HG03571 (cell line): Measurements from ENCODE around the gene SYCP2L.
"Not testable (repeated sequence)": the region's sequence is repeated elsewhere in the genome, so short reads cannot be mapped to it uniquely, and the experiment has no call there.

ENCODE experiments used
- ATAC-seq: cut with Tn5 transposase; IDR thresholded peaks from one replicate; pipeline ENCODE4 v1.9.1; 2021; ENCODE audit not compliant: unreplicated experiment

SYCP2L gene

DNA sequence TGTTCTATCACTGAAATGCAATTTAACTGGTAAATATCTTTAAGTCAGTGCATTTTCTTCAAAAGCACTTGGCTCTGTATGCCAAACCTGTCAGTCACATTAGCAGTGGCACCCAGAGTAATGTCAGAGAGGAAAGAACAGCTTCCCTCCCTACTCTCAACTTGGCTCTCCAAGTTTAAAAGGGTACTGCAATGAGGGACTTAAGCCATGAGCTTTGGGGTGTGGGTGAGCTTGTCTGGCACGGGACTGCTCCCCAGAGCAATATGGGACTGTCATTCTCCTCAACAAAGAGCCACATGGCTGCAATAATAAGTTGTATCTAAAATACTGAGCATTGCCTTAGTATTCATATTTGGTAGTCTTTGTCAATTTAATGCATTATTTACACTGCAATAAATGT lies 9.0 kb upstream of the SYCP2L start:
- no peak for ATAC-seq

DNA sequence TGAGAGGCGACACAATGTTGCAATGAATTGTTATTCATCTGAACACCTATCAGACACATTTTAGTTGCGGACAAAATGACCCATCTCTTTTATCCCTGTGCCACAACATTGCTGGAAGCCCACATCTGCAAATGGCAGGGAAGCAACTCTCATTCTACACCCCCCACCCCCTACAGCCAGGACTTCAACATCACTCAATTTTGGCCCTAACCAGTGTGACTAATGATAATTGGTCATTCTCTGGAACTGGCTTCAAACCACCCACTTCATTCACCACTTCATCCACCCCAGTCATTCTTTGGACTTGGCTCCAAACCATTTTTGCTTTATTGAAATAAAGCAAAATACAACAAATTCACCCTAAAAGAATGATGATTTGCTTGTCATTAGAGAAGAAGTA lies 6.5 kb upstream of the SYCP2L start:
- ATAC-seq = no peak

DNA sequence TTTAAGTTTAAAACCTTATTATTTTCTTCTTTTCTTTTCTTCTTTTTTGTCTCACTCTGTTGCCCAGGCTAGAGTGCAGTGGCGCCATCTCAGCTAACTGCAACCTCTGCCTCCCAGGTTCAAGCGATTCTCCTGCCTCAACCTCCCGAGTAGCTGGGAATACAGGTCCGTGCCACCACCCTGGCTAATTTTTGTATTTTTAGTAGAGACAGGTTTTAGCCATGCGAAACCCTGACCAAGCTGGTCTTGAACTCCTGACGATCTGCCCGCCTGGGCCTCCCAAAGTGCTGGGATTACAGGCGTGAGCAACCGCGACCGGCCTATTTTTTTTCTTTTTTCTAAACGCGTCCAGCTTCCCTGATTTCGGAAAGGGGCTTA lies 4.6 kb upstream of the SYCP2L start:
- ATAC-seq = not testable (repeated sequence)

DNA sequence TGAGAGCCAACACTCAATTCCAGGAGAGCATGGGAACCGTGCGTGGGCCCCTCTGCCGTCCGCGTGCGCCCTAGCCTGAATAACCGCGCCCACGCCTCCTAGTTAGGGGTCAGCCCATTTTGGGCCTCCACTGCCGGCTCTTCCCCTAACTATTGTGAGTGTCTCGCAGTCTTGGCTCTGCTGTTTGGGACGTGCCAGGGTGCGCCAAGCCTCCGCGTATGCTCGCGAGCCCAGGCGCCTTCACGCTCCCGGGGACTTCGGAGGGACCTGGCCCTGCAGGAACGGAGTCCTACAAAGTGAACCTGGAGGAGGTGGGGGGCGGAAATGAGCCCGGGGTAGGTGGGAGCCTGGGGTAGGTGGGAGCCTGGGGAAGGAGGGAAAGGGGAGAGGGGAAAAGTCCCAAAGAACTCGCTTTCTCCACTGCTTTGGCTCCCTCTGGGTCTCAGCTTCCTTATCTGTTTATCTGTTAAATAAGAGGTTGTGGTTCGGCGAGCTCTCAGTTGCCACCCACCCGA lies 4.1 kb upstream of the SYCP2L start:
- ATAC-seq = no peak

DNA sequence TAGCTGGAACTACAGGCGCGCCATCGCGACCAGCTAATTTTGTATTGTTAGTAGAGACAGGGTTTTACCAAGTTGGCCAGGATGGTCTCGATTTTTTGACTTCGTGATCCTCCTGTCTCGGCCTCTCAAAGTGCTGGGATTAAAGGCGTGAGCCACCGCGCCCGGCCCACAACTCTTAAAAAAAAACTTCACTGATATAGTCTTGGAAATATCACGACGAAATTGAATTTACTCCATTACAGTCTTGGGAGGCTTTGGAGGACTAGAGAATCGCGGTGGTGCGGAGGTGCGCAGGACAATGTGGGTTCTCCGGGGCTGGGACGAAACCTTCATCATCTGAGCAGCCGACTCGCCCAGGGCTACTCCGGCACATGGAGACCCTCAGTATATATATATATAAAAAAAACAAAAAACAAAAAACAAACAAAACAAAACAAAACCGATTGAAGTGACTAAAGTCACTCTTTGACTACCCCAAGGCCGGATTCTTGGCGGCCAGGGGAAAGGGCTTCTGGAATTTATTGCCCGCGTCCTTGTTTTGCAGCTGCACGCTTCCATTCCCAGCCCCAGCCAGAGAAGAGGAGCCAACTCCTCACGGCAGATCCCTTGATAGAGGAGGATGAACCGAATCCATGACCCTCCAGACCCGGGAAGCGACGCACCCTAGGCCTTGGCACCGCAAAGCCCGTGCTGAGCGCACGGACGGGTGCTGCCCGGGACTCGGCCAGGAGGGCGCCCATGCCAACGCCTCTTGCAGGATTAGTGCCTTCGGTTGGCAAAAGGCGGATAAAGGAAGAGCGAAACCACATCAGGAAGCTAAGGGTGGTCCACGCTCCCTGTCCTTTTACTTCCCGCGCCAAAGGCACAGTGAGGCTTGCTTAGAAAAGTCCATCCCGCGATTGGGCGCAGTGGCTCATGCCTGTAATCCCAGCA lies 3.3 kb upstream of the SYCP2L start:
- no peak for ATAC-seq

DNA sequence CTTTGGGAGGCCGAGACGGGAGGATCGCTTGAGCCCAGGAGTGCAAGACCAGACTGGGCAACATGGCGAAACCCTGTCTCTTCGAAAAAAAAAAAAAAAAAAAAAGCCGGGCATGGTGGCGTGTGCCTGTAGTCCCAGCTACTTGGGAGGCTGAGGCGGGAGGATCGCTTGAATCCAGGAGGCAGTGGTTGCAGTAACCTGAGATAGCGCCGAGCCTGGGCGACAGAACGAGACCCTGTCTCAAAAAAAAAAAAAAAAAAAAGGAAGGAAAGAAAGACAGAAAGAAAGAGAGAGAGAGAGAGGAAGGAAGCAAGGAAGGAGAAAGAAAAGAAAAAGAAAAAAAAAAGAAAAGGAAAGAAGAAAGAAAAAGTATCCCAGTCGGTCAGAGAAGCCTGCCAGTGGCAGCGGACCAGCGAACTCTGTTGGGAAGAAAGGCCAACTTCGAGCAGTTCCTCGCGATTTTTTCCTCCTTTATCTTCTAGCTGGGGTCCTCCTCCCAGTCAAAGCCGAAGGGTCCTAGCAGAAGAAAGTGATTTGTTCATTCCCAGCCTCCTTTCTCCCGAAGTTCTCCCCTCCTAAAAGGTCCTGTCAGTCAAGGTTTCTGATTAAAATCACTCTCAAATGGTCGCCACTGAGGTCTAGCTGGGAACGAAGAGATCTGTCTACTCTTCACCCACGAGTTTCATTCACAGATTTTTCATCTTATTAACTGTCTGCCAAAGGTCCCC lies 2.4 kb upstream of the SYCP2L start:
- ATAC-seq = no peak

DNA sequence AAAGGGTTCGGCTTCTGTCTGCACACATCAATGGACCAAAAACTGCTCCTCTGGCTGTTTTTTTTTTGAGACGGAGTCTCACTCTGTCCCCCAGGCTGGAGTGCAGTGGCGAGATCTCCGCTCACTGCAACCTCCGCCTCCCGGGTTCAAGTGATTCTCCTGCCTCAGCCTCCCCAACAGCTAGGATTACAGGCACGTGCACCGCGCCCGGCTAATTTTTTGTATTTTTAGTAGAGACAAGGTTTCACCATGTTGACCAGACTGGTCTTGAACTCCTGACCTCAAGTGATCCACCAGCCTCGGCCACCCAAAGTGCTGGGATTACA lies 524 bp upstream of the SYCP2L start:
- not testable (repeated sequence) for ATAC-seq

DNA sequence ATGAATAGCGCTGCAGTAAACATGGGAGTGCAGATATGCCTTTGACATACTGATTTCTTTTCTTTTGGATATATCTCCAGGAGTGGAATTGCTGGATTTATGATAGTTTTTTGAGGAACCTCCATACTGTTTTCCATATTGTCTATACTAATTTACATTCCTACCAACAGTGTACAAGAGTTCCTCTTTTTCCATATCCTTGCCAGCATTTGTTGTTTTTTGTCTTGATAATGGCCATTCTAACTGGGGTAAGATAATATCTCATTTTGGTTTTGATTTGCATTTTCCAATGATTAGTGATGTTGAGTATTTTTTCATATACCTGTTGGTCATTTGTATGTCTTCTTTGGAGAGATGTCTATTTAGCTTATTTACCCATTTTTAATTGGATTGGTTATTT lies 3.3 kb downstream of the SYCP2L start:
- no peak for ATAC-seq

DNA sequence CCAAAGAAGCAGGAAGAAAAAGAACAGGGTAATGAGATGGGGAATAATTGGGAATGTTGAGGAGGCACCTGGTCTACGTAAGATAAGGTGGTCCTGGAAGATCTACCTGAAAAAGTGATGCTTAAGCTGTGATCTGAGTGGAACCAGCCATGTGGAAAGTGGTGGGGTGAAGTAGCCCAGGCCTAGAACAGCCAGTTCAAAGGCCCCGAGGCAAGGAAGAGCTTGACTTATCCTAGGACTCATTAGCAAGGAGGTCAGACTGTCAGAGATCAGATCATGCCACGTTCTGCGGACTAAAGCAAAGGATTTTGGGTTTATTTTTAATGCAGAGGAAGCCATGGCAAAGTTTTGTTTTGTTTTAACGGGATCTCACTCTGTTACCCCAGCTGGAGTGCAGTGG lies 5.1 kb downstream of the SYCP2L start:
- no peak for ATAC-seq

DNA sequence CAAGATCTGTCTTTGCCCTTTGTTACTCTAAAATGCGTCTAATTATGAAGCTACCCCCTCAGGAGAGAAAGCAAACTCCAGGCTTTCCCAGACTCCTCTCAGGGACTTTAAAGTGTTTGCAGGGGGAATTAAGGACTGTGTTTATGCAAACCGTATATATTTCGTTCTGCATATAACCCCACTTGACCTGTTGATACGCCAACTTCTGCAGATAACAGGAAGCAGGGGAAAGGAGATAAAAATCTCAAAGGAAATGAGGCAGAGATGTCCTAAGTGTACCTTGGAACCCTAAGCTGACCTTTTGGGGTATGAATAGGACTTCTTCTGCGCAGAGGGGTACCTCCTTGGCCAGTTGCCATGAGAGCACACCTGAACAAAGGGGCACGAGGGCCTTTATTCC lies 8.1 kb downstream of the SYCP2L start:
- no peak for ATAC-seq

DNA sequence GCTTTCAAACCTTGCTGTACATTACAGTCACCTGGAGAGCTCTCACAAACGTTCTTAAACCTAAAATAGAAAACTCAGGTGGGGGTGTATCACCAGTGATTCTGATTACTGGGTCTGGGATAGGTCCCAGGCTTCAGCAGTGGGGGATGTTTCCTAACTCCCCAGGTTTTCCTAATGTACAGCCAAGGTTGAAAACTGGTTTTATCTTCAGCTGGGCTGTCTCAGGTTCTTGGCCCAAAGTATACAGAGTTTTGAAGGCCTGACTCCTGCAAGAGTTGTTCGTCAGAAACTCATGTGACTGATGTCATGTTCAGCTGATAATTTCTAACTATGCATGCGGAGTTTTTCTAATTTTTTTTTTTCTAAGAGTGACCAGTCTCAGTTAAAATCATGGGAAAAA lies 9.8 kb downstream of the SYCP2L start:
- no peak for ATAC-seq

DNA sequence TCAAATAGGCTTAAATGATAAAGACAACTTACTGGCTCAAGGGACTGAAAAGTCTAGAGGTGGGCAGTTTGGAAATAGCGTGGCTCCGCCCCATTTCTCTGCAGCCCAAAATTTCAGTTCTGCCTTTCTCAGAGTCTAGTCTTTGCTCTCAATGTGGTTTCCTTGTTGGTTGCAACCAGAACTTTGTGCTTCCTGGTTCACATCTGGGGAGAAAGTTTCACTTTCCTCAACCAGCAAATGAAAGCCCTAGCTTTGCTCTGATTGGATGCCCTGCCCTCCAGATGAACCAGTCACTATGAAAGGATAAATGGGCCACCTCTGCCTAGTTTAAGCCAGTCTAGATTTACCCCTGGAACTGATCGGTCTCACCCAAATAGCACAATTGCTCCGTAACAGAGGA lies 14.9 kb downstream of the SYCP2L start:
- peak; percentile 99 for ATAC-seq

DNA sequence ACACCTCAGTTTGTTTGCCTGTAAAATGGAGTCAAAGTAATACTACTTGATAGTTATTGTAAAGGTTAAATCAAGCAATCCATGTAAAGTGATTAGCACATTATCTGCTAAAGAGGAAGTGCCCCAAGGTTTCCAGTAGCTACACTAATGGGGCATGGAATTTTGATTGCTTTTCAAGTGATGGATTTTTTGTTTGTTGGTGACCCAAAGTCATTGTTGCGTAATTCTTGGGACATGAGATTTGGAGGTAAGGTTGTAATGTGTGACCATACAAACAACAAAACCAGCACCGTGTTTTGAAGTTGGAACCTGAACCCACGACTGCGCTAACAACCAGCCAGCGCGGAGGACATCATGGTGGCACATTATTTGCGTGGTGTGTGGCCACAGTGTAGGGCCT lies 17.2 kb downstream of the SYCP2L start:
- no peak for ATAC-seq

DNA sequence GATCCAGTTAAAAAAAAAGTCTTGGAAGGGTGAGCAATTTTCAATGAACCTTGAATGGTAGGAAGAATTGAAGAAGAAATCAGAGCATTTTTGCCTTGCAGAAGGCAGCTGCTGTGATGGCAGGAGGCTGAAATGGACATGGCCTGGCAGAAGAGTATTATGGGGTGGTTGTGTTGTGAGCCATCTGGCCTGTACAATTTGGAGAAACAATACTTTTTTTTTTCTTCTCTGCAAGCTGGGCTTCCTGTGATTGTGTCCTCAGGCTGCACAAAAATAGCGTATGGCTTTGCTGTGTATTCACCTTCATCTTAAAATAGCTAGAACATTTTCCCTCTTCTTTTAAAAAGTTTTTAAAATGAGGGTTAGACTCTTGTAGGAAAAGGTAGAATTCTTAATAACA lies 21.4 kb downstream of the SYCP2L start:
- ATAC-seq = no peak

DNA sequence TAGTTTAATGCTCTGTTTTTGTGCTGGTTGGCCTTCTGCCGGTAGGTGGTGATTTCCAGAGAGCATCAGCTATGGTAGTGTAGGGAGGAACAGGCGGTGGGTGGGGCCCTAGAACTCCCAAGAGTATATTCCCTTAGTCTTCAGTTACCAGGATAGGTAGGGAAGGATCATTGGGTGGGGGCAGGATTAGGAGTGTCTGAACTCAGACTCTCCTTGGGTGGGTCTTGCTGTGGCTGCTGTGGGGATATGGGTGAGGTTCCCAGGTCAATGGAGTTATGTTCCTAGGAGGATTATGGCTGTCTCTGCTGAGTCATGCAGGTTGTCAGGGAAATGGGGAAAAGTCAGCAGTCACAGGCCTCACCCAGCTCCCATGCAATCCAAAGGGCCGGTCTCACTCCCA lies 32.7 kb downstream of the SYCP2L start:
- ATAC-seq = not testable (repeated sequence)

DNA sequence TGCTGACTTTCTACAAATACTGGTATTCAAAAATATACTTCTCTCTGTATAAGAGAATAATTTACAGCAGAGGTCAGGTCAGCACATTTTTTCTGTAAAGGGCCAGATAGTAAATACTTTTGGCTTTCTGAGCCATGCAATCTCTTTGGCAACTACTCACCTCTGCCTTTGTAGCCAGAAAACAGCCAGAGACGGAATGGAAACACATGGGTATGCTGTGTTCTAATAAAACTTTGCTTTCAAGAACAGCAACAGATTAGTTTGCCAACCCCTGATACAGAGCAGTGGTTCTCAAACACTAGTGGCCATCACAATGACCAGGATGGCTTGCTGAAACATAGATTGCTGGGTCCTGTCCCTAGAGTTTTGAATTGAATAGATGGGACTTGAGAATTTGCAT lies 46.3 kb downstream of the SYCP2L start:
- no peak for ATAC-seq

DNA sequence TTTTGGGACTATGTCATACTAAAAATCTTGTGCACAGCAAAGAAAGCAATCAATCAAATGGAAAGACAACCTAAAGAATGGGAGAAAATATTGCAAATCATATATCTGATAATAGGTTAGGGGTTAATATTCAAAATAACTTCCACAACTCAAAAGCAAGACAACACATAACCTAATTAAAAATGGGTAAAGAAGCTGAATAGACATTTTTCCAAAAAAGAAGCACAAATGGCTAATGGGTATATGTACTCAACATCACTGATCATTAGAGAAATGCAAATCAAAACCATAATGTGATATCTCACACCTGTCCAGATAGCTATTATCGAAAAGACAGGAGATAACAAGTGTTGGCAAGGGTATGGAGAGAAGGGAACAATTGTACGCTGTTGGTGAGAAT lies 53.0 kb downstream of the SYCP2L start:
- ATAC-seq = no peak

DNA sequence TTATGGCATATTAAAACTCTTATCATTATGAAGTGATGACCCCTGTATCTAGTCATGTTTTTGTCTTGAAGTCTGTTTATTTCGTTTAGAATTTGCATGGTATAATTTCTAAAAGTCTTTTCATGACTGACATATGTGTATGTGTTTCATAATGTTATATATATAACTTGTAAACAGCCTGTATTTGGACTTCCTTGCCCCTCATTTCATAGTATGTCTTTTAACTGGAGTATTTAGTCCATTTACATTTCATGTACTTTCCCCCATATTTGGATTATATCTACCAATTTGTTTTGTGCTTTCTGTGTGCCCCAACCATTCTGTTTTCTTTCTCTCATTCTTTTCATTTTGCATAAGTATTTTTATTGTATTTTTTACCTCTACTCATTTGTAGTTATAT lies 59.0 kb downstream of the SYCP2L start:
- no peak for ATAC-seq

DNA sequence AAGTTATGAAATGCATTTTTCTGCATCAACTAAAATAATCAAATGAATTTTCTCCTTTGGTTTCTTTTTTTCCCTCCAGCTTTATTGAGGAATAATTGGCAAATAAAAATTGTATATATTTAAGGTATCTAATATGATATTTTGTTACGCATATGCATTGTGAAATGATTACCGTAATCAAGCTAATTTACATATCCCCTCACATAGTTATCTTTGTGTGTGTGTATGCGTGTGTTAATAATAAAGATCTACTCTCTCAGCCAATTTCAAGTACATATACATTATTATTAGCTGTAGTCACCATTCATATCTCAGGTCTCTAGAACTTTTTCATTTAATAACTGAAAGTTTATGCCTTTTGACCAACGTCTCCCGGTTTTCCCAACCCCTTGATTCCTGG lies 61.1 kb downstream of the SYCP2L start:
- ATAC-seq = no peak

DNA sequence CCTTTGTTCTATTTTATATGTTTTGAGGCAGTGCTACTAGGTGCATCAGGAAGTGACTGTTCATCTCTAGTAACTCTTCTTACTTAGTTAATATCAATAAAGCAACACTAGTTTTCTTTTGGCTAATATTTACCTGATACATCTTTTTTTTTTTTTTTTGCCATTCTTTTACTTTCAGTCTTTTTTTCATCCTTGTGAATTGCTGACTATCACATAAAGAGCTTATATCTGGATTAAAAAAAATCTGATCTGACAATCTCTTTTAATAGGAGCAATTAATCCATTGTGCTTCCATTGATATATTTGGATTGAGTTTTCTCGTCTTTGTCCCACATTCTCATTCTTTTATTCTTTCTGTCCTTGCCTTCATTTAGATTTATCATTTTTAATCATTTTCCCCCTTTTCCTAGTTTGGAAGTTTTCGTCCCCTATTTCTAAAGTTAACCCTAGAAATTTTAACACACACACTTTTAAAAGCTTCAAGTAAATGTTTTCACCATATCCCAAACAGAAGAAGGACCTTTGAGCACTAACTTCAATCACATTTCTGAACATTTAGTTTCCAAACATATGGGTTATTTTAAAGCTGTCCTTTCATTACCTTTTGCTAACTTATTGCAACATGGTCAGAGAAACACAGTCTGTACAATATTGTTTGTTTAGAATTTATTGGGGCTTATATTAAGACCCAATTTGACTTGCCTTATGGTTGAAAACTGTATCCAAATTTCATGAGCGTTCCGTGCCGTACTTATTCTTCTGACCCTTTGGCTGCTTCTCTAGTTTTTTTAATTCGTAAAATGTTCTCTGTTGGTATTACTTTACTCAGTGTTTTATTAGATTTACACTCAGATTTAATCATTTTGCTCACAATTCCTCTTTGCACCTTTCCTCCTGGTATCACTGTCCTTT lies 63.0 kb downstream of the SYCP2L start:
- no peak for ATAC-seq

DNA sequence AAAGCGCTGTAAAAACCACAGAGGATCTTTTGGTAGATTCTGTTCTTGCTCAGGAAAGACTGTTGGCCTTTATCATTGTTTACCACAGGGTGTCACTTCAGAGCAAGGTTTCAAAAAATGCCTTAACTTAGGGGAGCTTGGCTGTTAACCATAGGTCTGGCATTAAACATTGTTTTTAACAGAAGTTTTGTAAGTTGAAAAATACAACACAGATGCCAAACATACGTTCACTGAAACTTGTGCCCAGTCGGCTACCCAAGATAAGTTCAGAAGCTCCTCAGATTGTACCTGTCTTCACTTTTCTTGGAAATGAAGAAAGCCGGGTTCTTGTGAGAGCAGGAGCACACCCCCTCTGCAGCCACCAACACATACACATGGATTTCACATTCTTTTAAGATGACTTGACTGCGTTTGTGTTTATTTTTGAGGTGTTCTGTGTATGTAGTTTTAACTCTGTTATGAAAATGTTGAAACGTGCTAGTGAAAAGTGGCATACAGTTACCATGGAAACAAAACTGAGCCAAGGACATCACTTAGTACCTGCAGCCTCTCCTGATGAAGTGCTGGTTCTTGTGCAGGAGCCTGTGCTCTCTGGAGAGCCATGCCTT lies 64.9 kb downstream of the SYCP2L start:
- no peak for ATAC-seq
